GM12878 (cell line): Measurements from ENCODE around the gene SLAMF1. TPM values are rescaled to one million over a fixed set of nuclear protein-coding genes. Genes with fewer than 3 reads are reported as not detected.

Source experiments
- ATAC-seq: fragments of 200-7000 bp; cut with Tn5 transposase; 3 replicates; pipeline ENCODE4 v1.9.1; 2020; ENCODE audit warnings: mild to moderate bottlenecking, moderate library complexity
- BruUV-seq: library from RNA; stranded (reverse); fragments of 400-500 nt; replicated peaks from 2 replicates; lab custom pipeline; 2021; lab: Mats Ljungman, UMichigan
- CTCF ChIA-PET: fragments of 300-600 bp; sonication (Branson Sonifier 250); formaldehyde crosslinking; extraction: SDS; loops from one replicate; lab custom pipeline; 2021; ENCODE audit warnings: inconsistent platforms; lab: Yijun Ruan, JAX
- POLR2A ChIA-PET: fragments of 350-600 bp; formaldehyde crosslinking; extraction: SDS; loops from one replicate; lab custom pipeline; 2021; ENCODE audit warnings: inconsistent platforms; lab: Charles Lee
- RAD21 ChIA-PET: fragments of 300-600 bp; sonication (Branson Sonifier 250); formaldehyde crosslinking; loops from one replicate; lab custom pipeline; 2023; ENCODE audit warnings: antibody characterized with exemption; ENCODE audit not compliant: unreplicated experiment; lab: Charles Lee
- SMC1A ChIA-PET: fragments of 300-600 bp; sonication (Branson Sonifier 250); formaldehyde crosslinking; loops from one replicate; lab custom pipeline; 2023; ENCODE audit not compliant: unreplicated experiment, uncharacterized antibody; lab: Charles Lee
- DNase-seq: peaks from one replicate; pipeline ENCODE4 v3.0.0-alpha.2; 2011; ENCODE audit warnings: low read depth, low spot score
- FAIRE-seq: peaks from 3 replicates; lab custom pipeline; 2011; peaks lifted over from hg19 to GRCh38; lab: Jason Lieb, UNC
- H2AFZ ChIP-seq: 2 replicates; pipeline ENCODE4 v1.6.0; 2011; ENCODE audit warnings: low read depth, low read length, control low read depth; ENCODE audit not compliant: control insufficient read depth
- H3K27ac ChIP-seq: 2 replicates; pipeline ENCODE4 v1.5.1; 2011; ENCODE audit warnings: control low read depth; ENCODE audit not compliant: control insufficient read depth, insufficient read depth
- H3K27me3 ChIP-seq, 2 experiments: replicated peaks in 1 of 2; 2 replicates each; pipeline versions ENCODE4 v1.6.0 to v1.6.1; 2011; ENCODE audit warnings: low read length in 1 of 2; ENCODE audit not compliant: control insufficient read depth in 2 of 2, insufficient read depth in 2 of 2
- H3K36me3 ChIP-seq, 2 experiments: 2 replicates each; pipeline ENCODE4 v1.5.1; 2011; ENCODE audit warnings: low read length in 1 of 2; ENCODE audit not compliant: control insufficient read depth in 2 of 2, insufficient read depth in 2 of 2
- H3K4me1 ChIP-seq: 2 replicates; pipeline ENCODE4 v1.6.1; 2011; ENCODE audit warnings: mild to moderate bottlenecking, low read length, moderate library complexity, mixed read lengths; ENCODE audit not compliant: control insufficient read depth, insufficient read depth
- H3K4me2 ChIP-seq: 2 replicates; pipeline ENCODE4 v1.6.0; 2011; ENCODE audit warnings: control low read depth; ENCODE audit not compliant: control insufficient read depth, insufficient read depth
- H3K4me3 ChIP-seq: fragments of 200-600 bp; sonication (generic); 2 replicates; pipeline ENCODE4 v1.5.1; 2016
- H3K79me2 ChIP-seq: 2 replicates; pipeline ENCODE4 v1.6.0; 2011; ENCODE audit warnings: low read length; ENCODE audit not compliant: control insufficient read depth, insufficient read depth
- H3K9ac ChIP-seq: 2 replicates; pipeline ENCODE4 v1.8.0; 2011; ENCODE audit warnings: low read length, control low read depth, mixed read lengths; ENCODE audit not compliant: control insufficient read depth, insufficient read depth
- H3K9me3 ChIP-seq: replicated peaks from 3 replicates; pipeline ENCODE4 v1.5.1; 2011; ENCODE audit warnings: mild to moderate bottlenecking, low read length; ENCODE audit not compliant: control insufficient read depth, insufficient read depth
- H4K20me1 ChIP-seq: 2 replicates; pipeline ENCODE4 v1.6.0; 2011; ENCODE audit not compliant: control insufficient read depth, insufficient read depth
- BCLAF1 ChIP-seq: fragments of 450-650 bp; IDR thresholded peaks from 2 replicates; pipeline ENCODE4 v1.6.1; 2017; ENCODE audit warnings: antibody characterized with exemption, mild to moderate bottlenecking, moderate library complexity
- BRCA1 ChIP-seq: IDR thresholded peaks from 2 replicates; pipeline ENCODE4 v1.6.1; 2011; ENCODE audit warnings: low read depth, low read length, improper control_type of control experiment
- CBX3 ChIP-seq: fragments of 200-600 bp; sonication (generic); IDR thresholded peaks from 2 replicates; pipeline ENCODE4 v1.6.1; 2016; ENCODE audit warnings: low read depth, borderline replicate concordance
- FOS ChIP-seq: IDR thresholded peaks from 3 replicates; pipeline ENCODE4 v1.6.1; 2011; ENCODE audit warnings: borderline replicate concordance; ENCODE audit not compliant: insufficient read length; ENCODE audit errors: extremely low read depth
- HSF1 ChIP-seq: fragments of 150-350 bp; IDR thresholded peaks from 2 replicates; pipeline ENCODE4 v1.6.1; 2014; ENCODE audit warnings: mild to moderate bottlenecking, low read depth, low read length
- MTA3 ChIP-seq: IDR thresholded peaks from 2 replicates; pipeline ENCODE4 v1.6.1; 2012; ENCODE audit warnings: low read length, inconsistent platforms, borderline replicate concordance
- PAX5 ChIP-seq: IDR thresholded peaks from 2 replicates; pipeline ENCODE4 v1.6.1; 2011; ENCODE audit warnings: low read depth, low read length, borderline replicate concordance
- POLR2A ChIP-seq: IDR thresholded peaks from 2 replicates; pipeline ENCODE4 v1.6.1; 2011; ENCODE audit warnings: low read depth, mild to moderate bottlenecking, low read length
- POLR2AphosphoS2 ChIP-seq: IDR thresholded peaks from 2 replicates; pipeline ENCODE4 v1.6.1; 2011; ENCODE audit warnings: low read depth, mild to moderate bottlenecking, low read length, improper control_type of control experiment, moderate library complexity
- POLR2AphosphoS5 ChIP-seq: IDR thresholded peaks from 2 replicates; pipeline ENCODE4 v1.6.1; 2011; ENCODE audit warnings: mild to moderate bottlenecking, low read length, inconsistent platforms
- POU2F2 ChIP-seq: IDR thresholded peaks from 3 replicates; pipeline ENCODE4 v1.6.1; 2011; ENCODE audit warnings: low read depth, mild to moderate bottlenecking, low read length, borderline replicate concordance
- RUNX3 ChIP-seq: IDR thresholded peaks from 2 replicates; pipeline ENCODE4 v1.6.1; 2012; ENCODE audit warnings: low read length, inconsistent platforms
- SMAD5 ChIP-seq: IDR thresholded peaks from 2 replicates; pipeline ENCODE4 v1.6.1; 2016; ENCODE audit warnings: antibody characterized with exemption, low read depth
- ZBED1 ChIP-seq: IDR thresholded peaks from 2 replicates; pipeline ENCODE4 v1.6.1; 2016; ENCODE audit warnings: borderline replicate concordance
- WGBS: methylation state at CpG from one replicate; pipeline ENCODE4 v1.1.6; 2016; ENCODE audit warnings: low lambda C conversion rate; ENCODE audit not compliant: insufficient replicate concordance, insufficient coverage; ENCODE audit errors: missing lambda C conversion rate; 5-methylcytosine and 5-hydroxymethylcytosine counted together
- in situ Hi-C: fragments of 300-500 bp; cut with MboI; formaldehyde crosslinking; loops from 9 replicates; pipeline ENCODE4 v1.14.3; 2018; ENCODE audit warnings: mixed read lengths
- intact Hi-C: fragments of 100-400 bp; cut with micrococcal nuclease; formaldehyde crosslinking; loops from one replicate; pipeline ENCODE4 v1.14.2; 2022; ENCODE audit not compliant: unreplicated experiment
- polyA plus RNA-seq, 11 experiments: library from polyadenylated mRNA; depleted of rRNA in 4 of 11; unstranded in 6 of 11; stranded (reverse) in 5 of 11; fragments of >200 nt; fragmentation: Nextera tagmentation in 4 of 11; fragmentation: Illumina TruSeq in 1 of 11; extraction: Ambion mirVana in 4 of 11; extraction: Trizol in 1 of 11; gene quantifications; 1 replicate in 1 of 11; 2 replicates in 10 of 11; pipeline versions ENCODE4 v1.2.1 to v1.2.3, GENCODE V29; 2011 to 2016; ENCODE audit warnings: inconsistent platforms in 2 of 11, missing spikeins in 2 of 11, low read depth in 1 of 11
- total RNA-seq, 4 experiments: library from RNA; depleted of rRNA in 3 of 4; stranded (reverse); fragments of >200 nt in 3 of 4; fragmentation: Illumina TruSeq in 1 of 4; extraction: Trizol in 1 of 4; gene quantifications; 2 replicates each; pipeline versions ENCODE4 v1.2.1 to v1.2.3, GENCODE V29; 2013 to 2021

The SLAMF1 gene
- total and polyA plus RNA-seq, 10 of the 15 experiments (the other 5 are each of a cell fraction or from before 2014, with no cell fraction given) = 87.3 to 260 (median 131) TPM

GRCh38 chr1:160629286-160630210, 17.3 kb downstream of the SLAMF1 start (continued):
- no peak for TF ChIP-seq HSF1

GRCh38 chr1:160628799-160629263, 18.0 kb downstream of the SLAMF1 start:
- SMC1A ChIA-PET = interaction anchor here (0.9 to 17.6 kb wide), 13 partner anchors 8 to 200 kb away, joined by 3 to 259 read pairs (median 4); partner anchors contain the start of gene SLAMF1
- 0 out of 2 replicates have a peak, but pooled peaks have one; percentile 29 for TF ChIP-seq RUNX3
- peak; percentile 38 for TF ChIP-seq POLR2A
- no peak for TF ChIP-seq PAX5
- TF ChIP-seq MTA3 = peak; percentile 61; the same call in 1 of the 2 replicates
- no peak for TF ChIP-seq SMAD5
- no peak for TF ChIP-seq CBX3
- TF ChIP-seq BRCA1 = no peak
- 0 out of 3 replicates have a peak, but pooled peaks have one; percentile 1 for TF ChIP-seq POU2F2
- TF ChIP-seq BCLAF1 = no peak
- TF ChIP-seq POLR2AphosphoS2 = peak; percentile 24; the same call in 1 of the 2 replicates
- TF ChIP-seq POLR2AphosphoS5 = peak; percentile 52
- no peak for TF ChIP-seq ZBED1
- no peak for TF ChIP-seq FOS
- H3K27ac ChIP-seq = peak overlapping the region; percentile 10; the same call in 1 of the 2 replicates
- FAIRE-seq (no peak), ATAC-seq (no peak), DNase-seq (no peak)
- H3K27me3 ChIP-seq = no peaks in the 10 kb centered on the region
- peaks cover 17 to 18% of the 10 kb centered on the region in 2 experiments for H3K36me3 ChIP-seq
- no peak overlapping the region for H3K4me3 ChIP-seq
- peaks cover 69% of the 10 kb centered on the region for H3K4me1 ChIP-seq
- H4K20me1 ChIP-seq = no peaks in the 10 kb centered on the region
- H2AFZ ChIP-seq = no peak overlapping the region
- peaks cover 61% of the 10 kb centered on the region for H3K79me2 ChIP-seq
- no peak overlapping the region for H3K9ac ChIP-seq
- RAD21 ChIA-PET = interaction anchor here (0.6 to 15.7 kb wide), 11 partner anchors 10 to 139 kb away, joined by 3 to 194 read pairs (median 5); partner anchors contain the start of genes SLAMF1 and SLAMF7
- no TSS peak for BruUV-seq
- POLR2A ChIA-PET = interaction anchor here (0.9 to 5.9 kb wide), 10 partner anchors 9 to 197 kb away, joined by 4 to 42 read pairs (median 6); partner anchors contain the start of gene SLAMF1
- WGBS = 86% methylated on average over 8 of the region's 8 CpGs
- no peaks in the 10 kb centered on the region for H3K9me3 ChIP-seq
- in situ Hi-C loops (no loop called here), intact Hi-C loops (no loop called here)
- CTCF ChIA-PET = interaction anchor here (0.6 to 1.5 kb wide), 5 partner anchors 11 to 107 kb away, joined by 3 to 4 read pairs (median 3); no protein-coding TSS in a partner anchor
- H3K4me2 ChIP-seq = peak overlapping the region; percentile 42; the same call in 1 of the 2 replicates
